Endothelial cell (in vitro differentiated cells): ENCODE results near the gene POMGNT2. TPM values are rescaled to one million over a fixed set of nuclear protein-coding genes. Genes with fewer than 3 reads are reported as not detected.
"Not testable (repeated sequence)": the region's sequence is repeated elsewhere in the genome, so short reads cannot be mapped to it uniquely, and the experiment has no call there.

Experiments used
- DNase-seq: peaks from one replicate; pipeline ENCODE4 v3.0.0; 2021; ENCODE audit warnings: low spot score
- H3K27ac Mint-ChIP-seq: one replicate; pipeline ENCODE4 v1.8.0; 2021; ENCODE audit warnings: mixed read lengths, inconsistent platforms; ENCODE audit not compliant: unreplicated experiment
- H3K27me3 Mint-ChIP-seq: one replicate; pipeline ENCODE4 v1.8.0; 2021; ENCODE audit warnings: mild to moderate bottlenecking, moderate library complexity, mixed read lengths, inconsistent platforms; ENCODE audit not compliant: unreplicated experiment
- H3K36me3 Mint-ChIP-seq: one replicate; pipeline ENCODE4 v1.8.0; 2021; ENCODE audit warnings: mild to moderate bottlenecking, low read depth, mixed read lengths, inconsistent platforms; ENCODE audit not compliant: unreplicated experiment
- H3K4me1 Mint-ChIP-seq: one replicate; pipeline ENCODE4 v1.8.0; 2021; ENCODE audit warnings: mild to moderate bottlenecking, mixed read lengths, inconsistent platforms; ENCODE audit not compliant: unreplicated experiment
- H3K4me3 Mint-ChIP-seq: one replicate; pipeline ENCODE4 v1.8.0; 2021; ENCODE audit warnings: mild to moderate bottlenecking, mixed read lengths, inconsistent platforms; ENCODE audit not compliant: unreplicated experiment
- H3K9me3 Mint-ChIP-seq: one replicate; pipeline ENCODE4 v1.8.0; 2021; ENCODE audit warnings: mixed read lengths, inconsistent platforms; ENCODE audit not compliant: unreplicated experiment
- total RNA-seq: library from RNA; stranded (reverse); fragmentation: NEBNext Ultra II Directional; extraction: Animal tissue kit (Norgen Biotek cat#: 25700); gene quantifications from one replicate; pipeline ENCODE4 v1.2.1, GENCODE V29; 2021; ENCODE audit not compliant: unreplicated experiment
- TF ChIP-seq, protein P1 (sequence below): fragments of 200-600 bp; sonication (generic); IDR thresholded peaks from one replicate; pipeline ENCODE4 v1.5.0; 2021; ENCODE audit warnings: antibody characterized with exemption; ENCODE audit not compliant: unreplicated experiment

POMGNT2 gene
- total RNA-seq, 1 donor from 2014 or later, result 12.1 TPM

DNA sequence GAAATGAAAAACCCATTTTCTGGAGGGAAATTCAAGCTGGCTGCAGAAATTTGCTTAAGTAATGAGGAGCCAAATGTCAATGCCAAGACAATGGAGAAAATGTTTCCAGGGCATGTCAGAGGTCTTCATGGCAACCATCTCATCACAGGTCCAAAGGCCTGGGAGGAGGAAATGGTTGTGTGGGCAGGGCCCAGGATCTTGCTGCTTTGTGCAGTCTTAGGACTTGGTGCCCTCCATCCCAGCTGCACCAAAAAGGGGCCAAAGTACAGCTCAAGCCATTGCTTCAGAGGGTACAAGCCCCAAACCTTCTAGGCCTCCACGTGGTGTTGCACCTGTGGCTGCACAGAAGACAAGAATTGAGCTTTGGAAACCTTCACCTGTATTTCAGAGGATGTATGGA lies 59.3 kb downstream of the POMGNT2 start:
- no peaks in the 10 kb centered on the region for H3K27me3 Mint-ChIP-seq
- peaks cover 39% of the 10 kb centered on the region for H3K9me3 Mint-ChIP-seq
- DNase-seq, result no peak
- H3K4me1 Mint-ChIP-seq, result no peaks in the 10 kb centered on the region
- TF ChIP-seq, protein P1, sequence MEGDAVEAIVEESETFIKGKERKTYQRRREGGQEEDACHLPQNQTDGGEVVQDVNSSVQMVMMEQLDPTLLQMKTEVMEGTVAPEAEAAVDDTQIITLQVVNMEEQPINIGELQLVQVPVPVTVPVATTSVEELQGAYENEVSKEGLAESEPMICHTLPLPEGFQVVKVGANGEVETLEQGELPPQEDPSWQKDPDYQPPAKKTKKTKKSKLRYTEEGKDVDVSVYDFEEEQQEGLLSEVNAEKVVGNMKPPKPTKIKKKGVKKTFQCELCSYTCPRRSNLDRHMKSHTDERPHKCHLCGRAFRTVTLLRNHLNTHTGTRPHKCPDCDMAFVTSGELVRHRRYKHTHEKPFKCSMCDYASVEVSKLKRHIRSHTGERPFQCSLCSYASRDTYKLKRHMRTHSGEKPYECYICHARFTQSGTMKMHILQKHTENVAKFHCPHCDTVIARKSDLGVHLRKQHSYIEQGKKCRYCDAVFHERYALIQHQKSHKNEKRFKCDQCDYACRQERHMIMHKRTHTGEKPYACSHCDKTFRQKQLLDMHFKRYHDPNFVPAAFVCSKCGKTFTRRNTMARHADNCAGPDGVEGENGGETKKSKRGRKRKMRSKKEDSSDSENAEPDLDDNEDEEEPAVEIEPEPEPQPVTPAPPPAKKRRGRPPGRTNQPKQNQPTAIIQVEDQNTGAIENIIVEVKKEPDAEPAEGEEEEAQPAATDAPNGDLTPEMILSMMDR, result no peak
- no peak overlapping the region for H3K4me3 Mint-ChIP-seq
- H3K36me3 Mint-ChIP-seq, result peaks cover 36% of the 10 kb centered on the region
- H3K27ac Mint-ChIP-seq, result no peak overlapping the region

DNA sequence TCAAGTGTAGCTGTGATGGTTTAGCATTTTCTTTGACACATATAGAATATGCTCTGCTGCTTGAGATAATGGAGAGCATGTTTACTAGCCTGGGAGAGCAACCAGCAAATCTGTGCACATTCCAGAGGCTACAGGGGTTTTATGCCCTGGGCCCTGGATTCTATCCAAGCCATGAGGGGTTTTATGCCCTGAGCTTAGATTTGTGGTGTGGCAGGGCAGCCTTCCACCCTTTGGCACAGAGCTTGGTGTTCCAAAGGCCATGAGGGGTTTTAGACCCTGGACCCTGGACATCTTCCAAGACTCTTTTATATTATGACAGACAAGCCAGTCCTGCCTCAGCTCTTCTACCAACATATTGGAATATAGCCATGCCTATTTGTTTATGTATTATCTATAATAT lies 60.8 kb downstream of the POMGNT2 start:
- Mint-ChIP-seq H3K36me3 (peaks cover 30% of the 10 kb centered on the region), H3K4me3 (peak overlapping the region; percentile 27), H3K9me3 (peaks cover 29% of the 10 kb centered on the region)
- not testable (repeated sequence) for H3K27me3 Mint-ChIP-seq, DNase-seq, H3K27ac Mint-ChIP-seq, H3K4me1 Mint-ChIP-seq

DNA sequence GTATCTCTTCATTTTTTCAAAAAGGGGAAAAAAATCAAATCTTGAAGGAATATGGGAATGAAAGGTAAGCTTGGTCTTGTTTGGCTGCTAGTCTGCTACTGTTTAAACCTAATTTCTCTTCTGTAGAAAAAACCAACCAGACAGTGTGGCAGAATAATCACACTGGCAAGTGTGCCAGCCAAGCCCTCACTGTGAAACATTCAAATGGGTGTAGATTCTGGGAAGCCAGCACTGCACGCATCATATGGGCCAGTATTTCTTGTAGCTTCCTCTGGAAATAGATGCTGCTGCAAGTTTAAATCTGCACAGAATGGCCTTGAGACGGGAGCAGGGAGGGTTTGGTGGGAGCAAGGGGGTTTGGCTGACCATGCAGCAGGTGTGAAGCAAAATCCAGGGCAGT lies 62.1 kb downstream of the POMGNT2 start:
- H3K9me3 Mint-ChIP-seq, result peaks cover 29% of the 10 kb centered on the region
- H3K36me3 Mint-ChIP-seq, result peaks cover 30% of the 10 kb centered on the region
- H3K4me3 Mint-ChIP-seq, result no peak overlapping the region
- H3K27me3 Mint-ChIP-seq, result no peaks in the 10 kb centered on the region
- TF ChIP-seq, protein P1, result no peak
- H3K4me1 Mint-ChIP-seq, result no peaks in the 10 kb centered on the region
- H3K27ac Mint-ChIP-seq, result no peak overlapping the region
- no peak for DNase-seq

DNA sequence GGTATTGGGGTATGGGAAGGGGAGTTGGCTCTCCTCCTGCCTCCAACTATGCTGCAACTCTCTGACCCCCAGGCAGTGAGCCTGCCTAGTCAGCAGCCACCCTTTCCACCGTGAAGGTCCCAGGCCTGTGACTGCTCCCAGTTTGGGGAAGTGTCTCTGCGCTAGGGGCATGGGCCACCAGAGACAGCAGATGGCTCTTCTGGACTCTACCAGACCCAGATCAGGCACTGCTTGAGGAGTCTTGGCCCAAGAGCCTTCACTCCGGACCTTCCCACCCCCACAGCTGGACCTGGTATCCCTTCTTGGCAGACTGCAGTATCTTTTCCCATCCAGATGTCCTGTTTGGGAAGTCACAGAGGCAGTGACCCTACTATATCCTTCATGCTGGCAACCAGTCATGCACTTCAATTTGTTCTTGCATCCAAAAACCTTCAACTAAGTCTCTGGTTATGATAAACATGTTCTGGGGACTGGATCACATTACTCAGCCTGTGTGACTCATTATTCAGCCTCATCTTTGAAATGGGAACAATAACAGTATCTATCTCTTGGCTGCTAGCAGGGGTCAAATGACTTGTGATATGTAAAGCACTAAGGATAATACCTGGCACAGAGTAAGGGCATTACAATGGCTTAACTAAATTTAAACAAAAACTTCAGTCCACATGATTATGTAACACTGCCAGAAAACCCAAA lies 62.7 kb downstream of the POMGNT2 start:
- H3K4me1 Mint-ChIP-seq, result no peaks in the 10 kb centered on the region
- peaks cover 29% of the 10 kb centered on the region for H3K9me3 Mint-ChIP-seq
- TF ChIP-seq, protein P1, result no peak
- H3K27me3 Mint-ChIP-seq, result no peaks in the 10 kb centered on the region
- DNase-seq, result no peak
- H3K27ac Mint-ChIP-seq, result no peak overlapping the region
- peaks cover 28% of the 10 kb centered on the region for H3K36me3 Mint-ChIP-seq
- H3K4me3 Mint-ChIP-seq, result no peak overlapping the region

DNA sequence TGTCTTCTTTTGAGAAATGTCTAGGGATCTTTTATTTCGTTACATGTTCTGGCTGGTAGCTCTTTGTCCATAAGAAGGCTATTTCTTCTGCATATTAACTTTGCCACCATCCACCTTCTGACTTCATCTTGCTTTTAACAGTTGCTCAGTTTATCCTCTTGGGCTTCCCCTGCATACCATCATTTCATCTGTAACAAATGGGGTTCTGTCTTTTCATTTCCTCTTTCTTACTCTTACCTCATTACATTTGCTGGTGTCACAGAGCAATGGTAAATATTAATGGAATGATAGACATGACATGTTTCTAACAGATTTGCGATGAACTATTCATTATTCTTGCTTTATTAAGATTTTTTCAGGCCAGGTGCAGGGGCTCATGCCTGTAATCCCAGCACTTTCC lies 64.4 kb downstream of the POMGNT2 start:
- peaks cover 2% of the 10 kb centered on the region for H3K27me3 Mint-ChIP-seq
- DNase-seq, result no peak
- H3K27ac Mint-ChIP-seq, result no peak overlapping the region
- H3K4me1 Mint-ChIP-seq, result no peaks in the 10 kb centered on the region
- TF ChIP-seq, protein P1, result no peak
- no peak overlapping the region for H3K4me3 Mint-ChIP-seq
- H3K9me3 Mint-ChIP-seq, result peaks cover 16% of the 10 kb centered on the region
- peaks cover 22% of the 10 kb centered on the region for H3K36me3 Mint-ChIP-seq
